ENCODE data around the gene AVP. TPM values are rescaled to one million over a fixed set of nuclear protein-coding genes. Genes with fewer than 3 reads are reported as not detected.

AVP gene
- total and polyA plus RNA-seq, 8 donors: not detected

GRCh38 chr20:3107464-3108025, 23.0 kb upstream of the AVP start:
- Histone ChIP-seq H3K27ac (no peak overlapping the region), H3K4me1 (peaks cover 0 to 9% of the 10 kb centered on the region in 2 donors), H3K4me3 (no peak overlapping the region), H3K9me3 (no peaks in the 10 kb centered on the region), H3K27me3 (no peaks in the 10 kb centered on the region), H3K36me3 (peaks cover 0 to 27% of the 10 kb centered on the region in 2 donors)
- ATAC-seq: no peak
- TF ChIP-seq, protein P1, sequence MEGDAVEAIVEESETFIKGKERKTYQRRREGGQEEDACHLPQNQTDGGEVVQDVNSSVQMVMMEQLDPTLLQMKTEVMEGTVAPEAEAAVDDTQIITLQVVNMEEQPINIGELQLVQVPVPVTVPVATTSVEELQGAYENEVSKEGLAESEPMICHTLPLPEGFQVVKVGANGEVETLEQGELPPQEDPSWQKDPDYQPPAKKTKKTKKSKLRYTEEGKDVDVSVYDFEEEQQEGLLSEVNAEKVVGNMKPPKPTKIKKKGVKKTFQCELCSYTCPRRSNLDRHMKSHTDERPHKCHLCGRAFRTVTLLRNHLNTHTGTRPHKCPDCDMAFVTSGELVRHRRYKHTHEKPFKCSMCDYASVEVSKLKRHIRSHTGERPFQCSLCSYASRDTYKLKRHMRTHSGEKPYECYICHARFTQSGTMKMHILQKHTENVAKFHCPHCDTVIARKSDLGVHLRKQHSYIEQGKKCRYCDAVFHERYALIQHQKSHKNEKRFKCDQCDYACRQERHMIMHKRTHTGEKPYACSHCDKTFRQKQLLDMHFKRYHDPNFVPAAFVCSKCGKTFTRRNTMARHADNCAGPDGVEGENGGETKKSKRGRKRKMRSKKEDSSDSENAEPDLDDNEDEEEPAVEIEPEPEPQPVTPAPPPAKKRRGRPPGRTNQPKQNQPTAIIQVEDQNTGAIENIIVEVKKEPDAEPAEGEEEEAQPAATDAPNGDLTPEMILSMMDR (IDR thresholded peaks at IDR 0.05): no peak
- DNase-seq: no peak
- intact Hi-C loops (cut with DNase I): no loop called here

- Histone ChIP-seq H3K9me3 (no peaks in the 10 kb centered on the region), H3K27ac (no peak overlapping the region), H3K36me3 (peaks cover 0 to 27% of the 10 kb centered on the region in 2 donors), H3K27me3 (no peaks in the 10 kb centered on the region), H3K4me1 (peaks cover 0 to 16% of the 10 kb centered on the region in 2 donors), H3K4me3 (no peak overlapping the region)
- DNase-seq (no peak), ATAC-seq (no peak)
- intact Hi-C loops (cut with DNase I): no loop called here
- TF ChIP-seq, protein P1 (IDR thresholded peaks at IDR 0.05): no peak
These were observed 22.3 kb upstream of the AVP start for GRCh38 chr20:3106658-3107463.

DNA sequence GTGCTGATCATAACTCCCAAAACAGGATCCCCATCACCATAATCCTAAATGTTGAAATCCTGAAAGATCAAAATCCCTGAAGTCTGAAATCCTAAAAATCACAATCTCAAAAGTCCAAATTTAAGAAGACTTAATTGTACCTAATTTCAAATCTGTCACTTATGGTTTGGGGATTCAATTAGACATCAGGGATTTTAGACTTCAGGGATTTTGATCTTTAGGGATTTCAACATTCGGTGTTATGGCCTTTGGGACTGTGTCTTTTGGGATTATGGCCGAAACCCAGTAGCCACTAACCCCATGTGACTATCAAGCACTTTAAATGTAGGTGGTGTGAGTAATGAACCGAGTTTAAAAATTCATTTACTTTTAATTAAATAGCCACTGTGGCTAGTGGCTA, 21.7 kb upstream of the AVP start:
- Histone ChIP-seq H3K9me3 (no peaks in the 10 kb centered on the region), H3K36me3 (peaks cover 0 to 27% of the 10 kb centered on the region in 2 donors)
- no peak for ATAC-seq

GRCh38 chr20:3105256-3106137, 21.0 kb upstream of the AVP start:
- TF ChIP-seq, protein P1 (IDR thresholded peaks at IDR 0.05): no peak
- intact Hi-C loops (cut with DNase I): no loop called here
- peaks cover 0 to 17% of the 10 kb centered on the region in 2 donors for H3K4me1 ChIP-seq
- no peaks in the 10 kb centered on the region for H3K27me3 ChIP-seq
- DNase-seq (no peak), ATAC-seq (no peak)
- H3K4me3 ChIP-seq: no peak overlapping the region
- H3K36me3 ChIP-seq: peaks cover 0 to 27% of the 10 kb centered on the region in 2 donors
- H3K27ac ChIP-seq: no peak overlapping the region
- no peaks in the 10 kb centered on the region for H3K9me3 ChIP-seq

More for the DNA sequence above, 21.7 kb upstream of the AVP start:
- no peaks in the 10 kb centered on the region for H3K27me3 ChIP-seq
- intact Hi-C loops (cut with DNase I): no loop called here
- TF ChIP-seq, protein P1 (IDR thresholded peaks at IDR 0.05): no peak
- peaks cover 0 to 17% of the 10 kb centered on the region in 2 donors for H3K4me1 ChIP-seq
- DNase-seq: no peak
- H3K27ac ChIP-seq: no peak overlapping the region
- no peak overlapping the region for H3K4me3 ChIP-seq

All from left lung (tissue), 10 donors.